ENCODE results near the gene ARHGAP10.

The ARHGAP10 gene

DNA sequence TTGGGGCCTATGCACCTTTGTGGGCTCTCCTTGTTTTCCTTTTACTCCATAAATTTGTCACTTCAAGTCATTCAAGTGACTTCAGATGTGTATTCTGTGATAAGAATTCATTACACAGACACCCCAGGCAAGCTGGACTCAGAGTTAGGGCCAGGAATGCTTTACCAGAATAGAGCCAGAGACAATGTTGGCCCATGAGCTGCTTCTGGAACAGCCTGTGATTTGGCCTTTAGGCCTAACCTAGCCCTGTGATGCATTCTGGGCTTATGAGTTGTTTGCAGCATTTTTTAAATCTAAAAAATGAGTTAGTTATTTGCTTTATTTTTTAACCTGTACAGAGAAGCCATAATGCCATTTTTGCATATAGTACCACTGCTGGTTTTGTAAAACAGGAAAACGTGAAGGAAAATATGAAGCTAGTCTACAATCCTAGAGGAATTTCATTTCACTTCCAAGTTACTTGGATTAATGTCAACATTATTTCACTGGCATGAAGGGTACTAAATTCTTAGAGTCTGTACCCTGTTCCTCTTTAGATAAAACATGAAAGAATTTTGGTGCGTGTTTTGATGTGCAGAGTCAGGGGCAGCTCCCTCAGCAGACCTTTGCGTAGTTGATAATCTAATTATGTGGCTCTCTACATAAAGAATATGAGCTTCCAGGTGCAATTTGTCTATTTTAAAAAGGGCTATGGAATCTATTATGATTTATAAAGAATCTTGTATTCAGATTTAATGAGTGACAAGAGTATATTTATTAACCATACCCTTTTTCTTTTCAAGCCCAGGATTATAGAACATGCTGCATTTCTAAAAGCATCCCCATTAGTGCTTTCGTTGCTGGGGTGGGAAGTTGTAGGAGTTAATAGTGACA is 84.7 kb downstream of the ARHGAP10 start:
- no peak overlapping the region for H3K4me3 ChIP-seq (ENCODE audit: low read length)
- no peak for DNase-seq (ENCODE audit: low read depth, low spot score)

DNA sequence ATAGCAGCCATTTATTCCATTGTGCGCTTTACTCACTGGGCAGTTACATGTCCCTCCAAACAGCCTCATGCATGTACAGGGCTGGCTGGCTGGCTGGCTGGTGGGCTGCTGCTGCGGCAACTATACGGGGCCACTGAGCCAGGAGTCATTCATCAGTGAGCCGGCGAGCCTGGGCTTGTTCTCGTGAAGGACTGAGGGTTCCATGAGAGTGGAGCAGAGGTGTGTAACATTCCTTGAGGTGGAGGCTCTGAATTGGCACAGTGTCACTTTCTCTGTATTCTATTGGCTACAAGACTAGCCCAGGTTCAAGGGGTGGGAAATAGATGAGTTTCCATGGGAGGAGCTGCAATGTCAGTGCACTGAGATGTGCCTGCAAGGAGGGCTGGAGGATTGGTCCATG is 89.1 kb downstream of the ARHGAP10 start:
- no peak overlapping the region for H3K4me3 ChIP-seq (ENCODE audit: low read length)
- no peak for DNase-seq (ENCODE audit: low read depth, low spot score)

DNA sequence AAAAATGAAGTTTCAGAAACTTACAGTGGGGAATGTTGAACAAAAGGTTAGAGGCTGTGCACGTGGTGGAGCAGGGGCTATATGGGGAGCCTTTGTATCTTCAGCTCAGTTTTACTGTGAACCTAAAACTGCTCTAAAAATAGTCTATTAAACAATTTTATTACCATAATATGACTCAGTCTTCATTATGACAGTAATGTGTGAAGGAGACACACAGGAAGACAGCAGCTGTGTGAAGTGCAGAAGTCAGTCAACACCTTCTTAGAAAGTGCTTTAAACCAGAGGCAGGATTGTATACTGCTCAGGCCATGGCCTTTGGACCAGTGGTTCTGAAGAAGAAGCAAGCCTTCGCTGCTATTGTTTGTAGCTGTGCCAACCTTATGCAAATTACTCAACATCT is 89.7 kb downstream of the ARHGAP10 start:
- H3K4me3 ChIP-seq (ENCODE audit: low read length) = no peak overlapping the region
- DNase-seq (ENCODE audit: low read depth, low spot score) = no peak

DNA sequence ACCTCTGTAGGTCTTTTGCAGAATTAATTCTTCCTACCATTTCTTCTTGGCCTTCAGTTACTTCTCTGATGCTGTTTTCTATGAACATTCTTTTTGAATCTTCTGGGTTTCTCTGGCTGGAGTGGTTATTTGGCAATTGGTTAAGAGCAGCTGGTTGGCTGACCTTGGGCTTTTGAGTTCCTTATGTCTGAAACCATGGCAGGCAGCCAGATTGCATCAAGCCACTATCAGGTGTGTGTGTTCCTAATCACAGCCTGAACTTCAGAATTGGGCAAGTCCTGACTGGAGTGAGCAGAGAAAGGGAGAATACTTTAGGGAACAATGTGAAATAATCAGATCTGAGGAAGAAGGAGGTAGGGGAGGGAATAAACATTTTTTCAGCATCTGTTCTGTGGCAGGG is 90.2 kb downstream of the ARHGAP10 start:
- DNase-seq (ENCODE audit: low read depth, low spot score) = no peak
- no peak overlapping the region for H3K4me3 ChIP-seq (ENCODE audit: low read length)

DNA sequence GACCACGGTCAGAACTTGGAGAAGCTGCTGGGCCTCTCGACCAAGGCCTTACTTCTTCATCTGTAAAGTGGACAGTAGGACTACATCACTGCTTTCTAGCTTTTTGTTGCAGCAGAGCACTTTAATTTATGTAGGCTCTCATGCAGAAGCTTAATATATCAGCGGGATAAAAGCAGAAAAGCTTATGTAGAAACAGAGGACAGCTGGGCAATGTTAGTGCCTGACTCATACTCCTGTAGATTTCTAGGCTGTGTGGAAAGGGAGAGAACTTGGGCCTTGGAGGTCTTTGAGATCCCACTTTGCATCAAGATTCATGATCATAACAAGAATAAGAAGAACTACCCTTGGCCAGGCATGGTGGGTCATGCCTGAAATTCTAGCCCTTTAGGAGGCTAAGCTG is 91.2 kb downstream of the ARHGAP10 start:
- no peak overlapping the region for H3K4me3 ChIP-seq (ENCODE audit: low read length)
- DNase-seq (ENCODE audit: low read depth, low spot score) = no peak

DNA sequence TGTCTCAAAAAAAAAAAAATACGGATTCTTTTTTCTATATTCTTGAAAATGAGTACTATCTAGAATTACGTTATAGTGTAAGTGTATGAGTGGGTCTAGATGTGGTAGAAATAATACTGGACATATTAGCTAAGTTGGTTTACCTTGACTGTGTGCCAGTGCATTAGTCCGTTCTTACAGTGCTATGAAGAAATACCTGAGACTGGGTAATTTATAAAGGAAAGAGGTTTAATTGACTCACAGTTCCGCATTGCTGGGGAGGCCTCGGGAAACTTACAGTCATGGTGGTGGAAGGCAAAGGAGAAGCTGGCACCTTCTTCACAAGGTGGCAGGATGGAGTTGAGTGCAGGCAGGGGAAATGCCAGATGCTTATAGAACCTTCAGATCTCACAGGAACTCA is 92.4 kb downstream of the ARHGAP10 start:
- no peak for DNase-seq (ENCODE audit: low read depth, low spot score)
- H3K4me3 ChIP-seq (ENCODE audit: low read length) = no peak overlapping the region

DNA sequence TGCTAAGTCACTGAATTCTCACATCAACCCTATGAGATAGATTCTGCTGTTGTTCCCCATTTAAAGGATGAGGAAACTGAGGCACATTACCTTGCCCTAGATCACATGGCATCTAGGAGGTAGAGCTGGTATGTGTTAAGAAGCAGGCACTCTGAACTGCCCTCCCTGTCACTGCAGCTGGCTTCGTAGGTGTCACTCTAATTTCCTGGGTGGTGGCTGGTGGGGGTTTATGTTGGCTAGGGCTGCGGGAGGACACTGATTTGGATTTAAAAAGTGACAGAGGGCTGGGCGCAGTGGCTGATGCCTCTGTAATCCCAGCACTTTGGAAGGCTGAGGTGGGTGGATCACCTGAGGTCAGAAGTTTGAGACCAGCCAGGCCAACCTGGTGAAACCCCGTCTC is 93.0 kb downstream of the ARHGAP10 start:
- no peak for DNase-seq (ENCODE audit: low read depth, low spot score)
- no peak overlapping the region for H3K4me3 ChIP-seq (ENCODE audit: low read length)

DNA sequence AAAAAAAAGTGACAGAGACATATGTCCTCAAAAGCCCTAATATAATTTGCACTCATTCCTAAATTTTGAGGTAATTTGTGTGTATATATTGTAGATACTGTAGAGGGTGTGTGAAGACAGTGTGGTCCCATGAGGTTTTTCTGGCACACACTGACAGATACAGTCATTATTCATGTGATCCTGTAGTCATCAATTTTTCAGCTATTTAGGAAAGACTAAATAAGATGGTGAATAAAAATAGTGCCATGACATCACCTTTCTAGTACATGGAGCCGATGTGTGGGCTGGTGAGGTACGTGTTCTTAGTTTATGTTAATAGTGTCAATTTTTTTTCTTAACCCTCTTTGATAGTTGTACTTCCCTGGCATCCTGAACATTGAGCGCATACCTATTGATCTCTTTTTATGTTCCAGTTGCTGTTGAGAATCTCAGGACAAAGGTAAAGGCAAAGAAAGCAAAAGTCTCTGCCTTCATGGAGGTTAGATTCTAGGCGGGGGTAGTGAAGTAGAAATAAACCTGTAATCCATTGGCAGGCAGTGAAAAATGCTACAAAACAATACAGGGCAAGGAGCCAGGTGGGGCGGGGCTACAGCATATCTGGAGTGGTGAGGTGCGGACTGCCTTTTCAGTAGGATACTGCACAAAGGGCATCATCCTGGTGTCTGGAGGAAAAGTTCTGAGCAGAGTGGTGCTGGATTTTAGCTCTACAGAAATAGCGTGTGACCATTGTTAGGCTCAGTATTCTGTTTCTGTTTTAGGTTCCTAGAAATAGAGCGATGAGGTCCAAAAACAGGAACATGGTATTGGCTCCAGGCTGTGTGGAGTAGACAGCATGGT is 93.8 kb downstream of the ARHGAP10 start:
- no peak overlapping the region for H3K4me3 ChIP-seq (ENCODE audit: low read length)
- no peak for DNase-seq (ENCODE audit: low read depth, low spot score)

DNA sequence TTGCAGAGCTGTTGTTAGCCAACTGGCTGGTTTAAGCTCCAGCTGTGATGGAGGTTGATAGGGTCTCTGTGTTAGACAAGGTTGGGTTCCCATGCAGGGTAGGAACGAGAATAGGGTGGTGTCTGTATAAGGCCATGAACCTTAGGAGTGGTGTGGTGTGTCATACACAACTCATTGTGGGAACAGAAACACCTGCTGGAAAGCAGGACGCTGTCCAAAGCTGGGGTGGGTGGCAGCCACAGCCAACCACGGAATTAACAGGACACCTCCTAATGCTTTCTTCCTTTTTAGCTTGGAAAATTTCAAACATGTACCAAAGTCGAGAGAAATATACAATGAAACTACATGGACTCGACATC is 94.4 kb downstream of the ARHGAP10 start:
- no peak for DNase-seq (ENCODE audit: low read depth, low spot score)

DNA sequence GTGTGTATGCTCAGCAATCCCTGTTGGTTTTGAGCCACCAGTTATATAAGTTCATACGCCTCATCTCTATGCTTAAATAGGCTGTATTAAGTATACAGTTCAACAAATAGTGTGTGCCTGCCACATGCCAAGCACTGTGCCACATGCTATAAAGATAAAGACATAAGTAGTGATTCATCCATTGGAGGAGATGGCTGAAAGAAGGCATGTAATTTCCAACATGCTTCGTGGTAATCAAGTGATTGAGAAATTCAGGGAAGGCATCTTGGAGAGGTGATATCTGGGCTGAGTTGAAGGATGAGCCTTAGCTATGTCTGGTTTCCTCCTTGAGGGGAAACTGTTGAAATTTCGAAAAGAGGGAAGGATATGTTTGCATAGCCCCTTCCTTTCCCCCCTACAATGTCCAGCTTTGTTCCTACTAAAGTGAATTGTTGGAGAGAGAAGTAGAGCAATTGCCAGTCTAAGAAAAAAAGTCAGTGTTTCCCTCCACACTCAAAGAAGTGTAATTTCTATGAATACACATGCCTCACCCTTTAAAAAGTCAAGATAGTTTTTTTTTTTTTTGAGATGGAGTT is 96.5 kb downstream of the ARHGAP10 start:
- DNase-seq (ENCODE audit: low read depth, low spot score) = no peak

More for the DNA sequence above, 94.4 kb downstream of the ARHGAP10 start:
- no peak overlapping the region for H3K4me3 ChIP-seq (ENCODE audit: low read length)

DNA sequence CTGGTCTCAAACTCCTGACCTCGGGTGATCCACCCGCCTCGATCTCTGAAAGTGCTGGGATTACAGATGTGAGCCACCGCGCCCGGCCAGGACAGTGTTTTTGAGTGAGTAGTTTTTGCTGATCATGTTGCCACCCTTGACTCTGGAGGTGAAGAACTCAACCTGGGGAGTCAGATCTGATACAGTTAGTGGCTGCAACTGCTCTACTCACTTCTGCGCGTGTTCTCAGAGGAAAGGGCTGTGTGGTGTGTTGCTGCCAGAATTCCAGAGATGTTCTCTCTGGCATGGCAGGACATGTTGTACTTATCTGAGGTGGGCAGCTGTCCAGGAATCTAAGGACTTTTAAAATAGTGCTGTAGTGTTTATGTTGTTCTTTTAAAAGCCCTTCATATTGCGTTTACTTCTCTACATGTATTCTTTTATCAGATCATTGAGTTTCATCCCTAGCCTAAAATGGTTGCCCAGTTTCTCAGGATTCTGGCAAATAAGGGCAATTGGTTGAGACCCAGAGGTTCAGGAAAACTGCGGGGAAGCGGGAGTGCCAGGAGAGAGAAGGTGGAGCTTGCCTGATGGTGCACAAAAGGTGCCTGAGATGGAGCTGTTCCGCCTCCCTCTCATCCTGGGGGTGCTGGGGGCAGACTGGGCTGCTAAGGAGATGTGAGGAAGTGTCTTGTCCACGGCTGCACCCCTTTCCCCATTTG is 97.7 kb downstream of the ARHGAP10 start:
- no peak for DNase-seq (ENCODE audit: low read depth, low spot score)
- H3K4me3 ChIP-seq (ENCODE audit: low read length) = no peak overlapping the region

More for the DNA sequence above, 96.5 kb downstream of the ARHGAP10 start:
- H3K4me3 ChIP-seq (ENCODE audit: low read length) = no peak overlapping the region

DNA sequence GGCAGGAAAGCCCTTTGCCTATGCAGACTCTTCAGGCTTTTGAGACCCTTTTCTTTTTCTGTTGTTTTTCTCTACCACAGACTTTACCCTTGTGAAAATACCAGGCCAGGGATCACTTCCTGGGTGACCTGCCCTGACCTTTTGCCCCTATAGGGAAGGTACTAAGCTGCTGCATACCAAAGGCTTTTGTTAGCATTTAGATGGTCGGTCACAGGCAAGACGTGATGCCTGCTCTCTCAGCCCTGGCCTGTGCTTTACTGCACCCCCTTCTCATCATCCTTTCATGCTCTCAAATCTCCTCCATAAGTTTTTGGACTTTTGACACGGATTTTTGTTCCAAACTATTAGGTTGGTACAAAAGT is 98.2 kb downstream of the ARHGAP10 start:
- H3K4me3 ChIP-seq (ENCODE audit: low read length) = no peak overlapping the region
- DNase-seq (ENCODE audit: low read depth, low spot score) = no peak

DNA sequence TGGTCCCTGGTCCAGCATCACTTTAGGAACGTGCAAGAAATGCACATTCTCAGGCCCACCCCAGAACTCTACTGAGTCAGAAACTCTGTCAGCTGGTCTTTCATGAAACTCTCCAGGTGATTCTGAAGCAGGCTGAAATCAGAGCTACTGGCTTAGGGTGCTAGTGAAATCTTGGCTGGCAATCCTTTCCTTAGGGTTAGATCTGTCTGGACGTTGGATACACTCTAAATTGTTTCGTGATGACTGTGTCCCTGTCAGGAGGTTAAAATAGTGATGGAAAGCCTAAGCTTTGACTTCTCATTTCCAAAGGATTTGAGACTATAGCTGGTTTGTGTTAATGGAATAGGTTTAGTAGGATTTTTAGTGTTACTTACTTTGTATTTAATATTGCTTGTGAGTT is 99.1 kb downstream of the ARHGAP10 start:
- no peak for DNase-seq (ENCODE audit: low read depth, low spot score)
- no peak overlapping the region for H3K4me3 ChIP-seq (ENCODE audit: low read length)

DNA sequence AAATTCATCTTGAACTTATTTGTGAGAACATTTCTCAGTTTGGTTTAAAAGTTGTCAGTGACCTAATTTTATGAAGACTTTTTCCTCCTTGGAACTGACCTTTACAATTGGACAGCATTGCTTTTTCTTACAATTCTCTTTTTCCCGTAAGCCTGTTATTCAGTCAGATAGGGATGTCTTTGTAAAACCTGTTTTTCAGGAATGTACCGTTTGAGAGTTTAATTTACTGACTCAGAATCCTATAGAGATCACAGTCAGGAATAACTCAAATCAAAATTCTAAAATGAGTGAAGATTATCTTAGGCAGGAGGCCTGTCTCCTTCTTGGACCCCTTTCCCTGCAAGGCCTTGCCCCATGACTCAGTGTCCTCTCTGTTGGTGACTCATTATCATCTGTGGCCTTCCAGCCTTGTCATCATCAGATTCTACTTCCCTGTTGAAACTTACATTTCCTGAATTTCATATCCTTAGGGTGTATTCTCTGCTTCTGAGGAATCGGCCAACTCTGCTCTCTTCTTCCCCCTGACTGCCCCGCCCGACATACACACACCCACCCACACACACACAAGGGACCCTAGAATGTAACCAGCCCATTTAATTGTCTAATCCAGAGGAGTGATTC is 99.8 kb downstream of the ARHGAP10 start:
- H3K4me3 ChIP-seq (ENCODE audit: low read length) = no peak overlapping the region
- no peak for DNase-seq (ENCODE audit: low read depth, low spot score)

DNA sequence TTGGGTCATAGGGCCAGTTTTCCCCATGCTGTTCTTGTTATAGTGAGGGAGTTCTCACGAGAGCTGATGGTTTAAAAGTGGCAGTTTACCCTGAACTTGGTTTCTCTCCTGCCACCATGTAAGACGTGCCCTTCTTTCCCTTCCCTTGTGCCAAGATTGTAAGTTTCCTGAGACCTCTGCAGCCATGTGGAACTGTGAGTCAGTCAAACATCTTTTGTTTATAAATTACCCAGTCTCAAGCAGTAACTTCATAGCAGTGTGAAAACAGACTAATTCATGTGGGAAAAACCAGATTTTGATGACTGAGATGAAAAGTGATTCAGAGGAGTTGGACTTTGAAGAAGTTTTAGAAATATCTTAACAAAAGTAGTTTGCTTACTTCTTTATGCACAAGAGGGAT is 101.4 kb downstream of the ARHGAP10 start:
- no peak for DNase-seq (ENCODE audit: low read depth, low spot score)
- no peak overlapping the region for H3K4me3 ChIP-seq (ENCODE audit: low read length)

DNA sequence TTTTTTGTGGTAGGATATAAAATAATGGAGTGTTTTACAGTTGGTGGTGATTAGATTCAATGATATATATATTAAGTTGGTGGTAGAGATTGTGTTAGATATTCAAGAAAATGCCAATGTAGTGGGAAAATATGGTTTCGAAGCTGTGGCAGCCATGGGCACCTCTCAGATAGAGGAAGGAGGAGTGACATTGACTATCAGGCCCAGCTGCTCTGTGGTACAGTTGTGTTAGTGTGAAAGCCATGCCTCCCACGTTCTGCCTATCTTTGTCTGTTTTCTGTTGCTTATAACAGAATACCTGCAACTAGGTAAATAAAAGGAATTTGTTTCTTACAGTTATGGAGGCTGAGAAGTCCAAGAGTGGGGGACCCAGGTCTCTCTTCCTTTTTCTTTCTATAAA is 101.9 kb downstream of the ARHGAP10 start:
- no peak for DNase-seq (ENCODE audit: low read depth, low spot score)
- H3K4me3 ChIP-seq (ENCODE audit: low read length) = no peak overlapping the region

DNA sequence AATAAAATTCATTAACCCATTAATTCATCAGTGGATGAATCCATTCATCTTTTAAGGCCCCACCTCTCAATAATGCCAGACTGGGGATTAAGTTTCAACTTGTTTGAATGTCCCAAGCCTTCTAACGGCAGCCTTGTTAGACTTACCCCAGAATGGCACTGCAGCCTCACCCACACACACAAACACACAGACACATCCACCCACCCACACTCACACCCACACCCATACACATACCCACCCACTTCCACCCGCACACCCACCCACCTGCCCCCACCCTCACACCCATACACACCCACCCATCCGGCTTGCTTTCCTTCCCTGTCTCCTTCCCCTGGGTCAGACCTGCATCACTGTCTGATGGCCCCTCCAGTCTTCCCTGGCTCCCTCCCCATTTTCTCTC is 102.6 kb downstream of the ARHGAP10 start:
- no peak for DNase-seq (ENCODE audit: low read depth, low spot score)

DNA sequence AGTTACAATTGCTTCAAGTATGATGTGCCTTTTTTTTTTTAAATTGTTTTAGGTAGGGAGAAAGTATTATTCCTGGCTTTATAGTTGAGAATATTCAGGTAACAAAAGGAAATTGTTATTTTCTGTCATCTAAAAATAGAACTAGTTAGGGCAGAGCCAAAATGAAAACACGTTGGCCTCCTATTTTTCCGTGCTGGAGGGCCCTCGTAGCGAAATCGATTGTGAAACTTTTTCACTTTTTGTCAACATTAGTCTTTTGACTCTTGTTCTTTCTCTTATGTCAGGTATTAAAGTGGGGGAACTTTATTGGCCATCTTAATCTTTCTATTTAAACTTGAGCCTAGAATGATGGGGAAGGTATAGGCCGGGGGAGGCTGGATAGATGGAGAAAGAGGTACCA is 104.9 kb downstream of the ARHGAP10 start:
- DNase-seq (ENCODE audit: low read depth, low spot score) = no peak
- no peak overlapping the region for H3K4me3 ChIP-seq (ENCODE audit: low read length)

More for the DNA sequence above, 102.6 kb downstream of the ARHGAP10 start:
- no peak overlapping the region for H3K4me3 ChIP-seq (ENCODE audit: low read length)

DNA sequence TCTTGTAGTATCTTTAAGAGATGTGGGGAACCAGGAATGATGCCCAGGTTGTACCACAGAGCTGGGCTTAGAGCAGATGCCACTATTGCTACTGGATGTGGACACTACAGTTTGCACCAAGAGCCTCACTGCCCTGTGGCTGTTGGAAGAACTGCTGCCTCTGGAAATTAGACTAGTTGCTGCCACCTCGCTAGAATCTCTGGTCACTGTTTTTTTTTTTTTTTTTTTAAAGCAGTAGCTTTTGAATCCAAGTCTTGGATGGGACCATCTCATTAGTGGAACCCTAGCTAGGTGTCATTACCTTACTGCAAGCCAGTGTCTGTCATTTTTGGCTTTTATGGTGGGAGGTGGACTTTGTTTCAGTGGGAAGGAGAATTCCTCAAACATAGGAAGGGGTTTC is 105.5 kb downstream of the ARHGAP10 start:
- no peak overlapping the region for H3K4me3 ChIP-seq (ENCODE audit: low read length)
- DNase-seq (ENCODE audit: low read depth, low spot score) = no peak
